ENCODE results near the gene FOXD2.

Gene FOXD2

DNA sequence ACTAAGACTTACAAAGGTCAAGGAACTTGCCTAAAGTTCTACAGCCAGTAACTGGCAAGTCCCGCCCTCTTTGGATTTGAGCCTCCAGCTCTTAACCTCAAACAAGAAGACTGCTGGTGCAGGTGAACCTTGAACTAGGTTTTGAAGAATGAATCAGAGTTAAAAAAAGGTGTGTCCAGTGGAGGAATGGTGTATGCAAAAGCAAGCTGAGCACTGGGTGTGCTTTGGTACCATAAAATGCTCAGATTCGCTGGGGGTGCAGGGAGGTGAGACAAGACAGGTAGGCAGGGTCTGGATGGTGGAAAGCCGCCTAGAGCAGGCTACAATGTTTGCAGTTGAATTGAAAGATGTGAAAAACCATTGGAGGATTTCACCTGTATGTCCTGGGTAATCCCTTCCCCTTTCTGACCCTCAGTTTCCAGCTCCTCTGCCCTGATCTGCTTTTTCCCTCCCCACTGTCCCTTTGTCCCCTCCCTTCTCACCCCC lies 39.8 kb downstream of the FOXD2 start:
- TF ChIP-seq FOXK2 (IDR thresholded peaks at IDR 0.05) (no peak), ARNT (IDR thresholded peaks at IDR 0.05) (no peak), SP1 (IDR thresholded peaks at IDR 0.05) (no peak), FOXA1 (IDR thresholded peaks at IDR 0.05) (no peak), HDGF (IDR thresholded peaks at IDR 0.05; ENCODE audit: borderline replicate concordance) (no peak)
- no peak for DNase-seq (ENCODE audit: extremely low spot score)
- CTCF ChIA-PET: no interaction called here
- POLR2A ChIA-PET: interaction anchor here (1.0 kb wide), 1 partner anchor 40 kb away, joined by 3 read pairs; the partner anchor contains the start of gene FOXD2

DNA sequence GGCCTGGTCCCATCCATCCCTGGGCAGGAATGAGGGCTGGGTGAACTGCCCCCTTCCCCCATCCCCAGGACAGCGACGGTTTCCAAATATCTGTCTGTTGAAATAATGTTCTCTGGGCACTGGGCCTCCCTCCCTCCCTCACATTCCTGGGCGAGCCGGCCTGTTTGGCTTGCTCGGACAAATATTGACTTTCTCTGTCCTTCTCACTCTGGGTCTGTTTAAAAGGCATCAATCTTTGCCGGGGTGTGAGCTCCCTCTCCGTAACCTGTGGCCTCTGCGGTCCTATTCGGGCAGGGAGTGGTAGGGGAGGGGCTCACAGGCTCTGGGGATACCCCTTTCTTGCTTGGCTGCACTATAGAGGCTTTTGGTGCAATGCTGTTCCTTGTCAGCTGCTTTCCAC lies 40.2 kb downstream of the FOXD2 start:
- POLR2A ChIA-PET: interaction anchor here (1.0 kb wide), 1 partner anchor 40 kb away, joined by 3 read pairs; the partner anchor contains the start of gene FOXD2
- CTCF ChIA-PET: no interaction called here
- TF ChIP-seq SUZ12 (IDR thresholded peaks at IDR 0.05) (no peak), ARNT (IDR thresholded peaks at IDR 0.05) (no peak), LEF1 (IDR thresholded peaks at IDR 0.05; ENCODE audit: borderline replicate concordance) (no peak), NFRKB (IDR thresholded peaks at IDR 0.05) (no peak), ELF4 (IDR thresholded peaks at IDR 0.05) (no peak), FOXM1 (IDR thresholded peaks at IDR 0.05; ENCODE audit: borderline replicate concordance) (no peak), CTBP1 (IDR thresholded peaks at IDR 0.05; ENCODE audit: borderline replicate concordance) (no peak), BHLHE40 (IDR thresholded peaks at IDR 0.05; ENCODE audit: borderline replicate concordance) (no peak), FOXK2 (IDR thresholded peaks at IDR 0.05) (no peak), ZNF384 (IDR thresholded peaks at IDR 0.05) (no peak), TARDBP (IDR thresholded peaks at IDR 0.05) (no peak), FOXA1 (IDR thresholded peaks at IDR 0.05) (no peak), SP1 (IDR thresholded peaks at IDR 0.05) (no peak)
- DNase-seq (ENCODE audit: extremely low spot score): no peak

DNA sequence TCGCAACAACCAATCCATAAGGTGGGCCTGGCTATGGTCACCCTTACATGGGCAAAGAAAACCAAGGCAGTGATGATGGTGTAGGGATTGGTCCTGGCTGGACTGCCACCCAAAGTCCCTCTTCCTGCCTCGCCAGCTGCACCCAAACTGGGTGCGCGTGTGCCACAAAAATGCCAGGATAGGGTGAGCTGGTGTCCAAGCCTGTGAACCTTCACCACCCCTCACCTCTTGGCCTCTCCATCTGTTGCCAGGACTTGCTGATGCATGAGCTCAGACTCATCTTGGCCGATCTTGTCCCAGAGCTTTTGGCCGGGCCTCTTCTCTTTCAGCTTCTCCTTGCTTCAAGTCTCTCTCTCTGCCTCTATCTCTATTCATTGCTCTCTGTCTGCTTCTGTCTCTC lies 41.8 kb downstream of the FOXD2 start:
- CTCF ChIA-PET: no interaction called here
- DNase-seq (ENCODE audit: extremely low spot score): no peak
- POLR2A ChIA-PET: interaction anchor here (0.6 kb wide), 1 partner anchor 146 kb away, joined by 3 read pairs; the partner anchor contains the start of gene CMPK1
- no peak for TF ChIP-seq ZNF384 (IDR thresholded peaks at IDR 0.05)

DNA sequence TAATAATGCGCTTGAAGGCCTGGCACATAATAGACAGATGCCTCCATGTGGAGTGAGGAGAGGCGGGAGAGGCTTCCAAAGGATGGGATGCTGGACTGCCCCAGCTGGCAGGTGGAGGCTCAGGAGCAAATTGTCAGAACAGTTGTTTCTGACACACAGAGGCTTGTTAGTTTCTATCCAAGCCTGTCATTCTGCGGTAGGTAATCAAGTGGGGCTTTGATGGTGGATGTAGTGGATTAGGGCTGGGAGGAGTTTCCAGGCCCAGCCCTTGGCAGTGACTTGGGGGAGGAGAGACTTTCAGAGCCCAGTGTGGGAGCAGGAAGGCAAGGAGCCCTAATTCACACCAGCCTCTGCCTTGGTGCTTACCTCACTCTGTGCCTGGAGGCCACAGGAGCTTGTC lies 44.1 kb downstream of the FOXD2 start:
- DNase-seq (ENCODE audit: extremely low spot score): no peak
- TF ChIP-seq HDGF (IDR thresholded peaks at IDR 0.05; ENCODE audit: borderline replicate concordance) (no peak), FOXA1 (IDR thresholded peaks at IDR 0.05) (no peak), NFRKB (IDR thresholded peaks at IDR 0.05) (no peak), L3MBTL2 (conservative IDR thresholded peaks at IDR 0.05) (no peak), FOXM1 (IDR thresholded peaks at IDR 0.05; ENCODE audit: borderline replicate concordance) (no peak), ARNT (IDR thresholded peaks at IDR 0.05) (no peak), CTBP1 (IDR thresholded peaks at IDR 0.05; ENCODE audit: borderline replicate concordance) (no peak), FOXK2 (IDR thresholded peaks at IDR 0.05) (no peak), BHLHE40 (IDR thresholded peaks at IDR 0.05; ENCODE audit: borderline replicate concordance) (no peak)
- POLR2A ChIA-PET: no interaction called here
- CTCF ChIA-PET: no interaction called here

DNA sequence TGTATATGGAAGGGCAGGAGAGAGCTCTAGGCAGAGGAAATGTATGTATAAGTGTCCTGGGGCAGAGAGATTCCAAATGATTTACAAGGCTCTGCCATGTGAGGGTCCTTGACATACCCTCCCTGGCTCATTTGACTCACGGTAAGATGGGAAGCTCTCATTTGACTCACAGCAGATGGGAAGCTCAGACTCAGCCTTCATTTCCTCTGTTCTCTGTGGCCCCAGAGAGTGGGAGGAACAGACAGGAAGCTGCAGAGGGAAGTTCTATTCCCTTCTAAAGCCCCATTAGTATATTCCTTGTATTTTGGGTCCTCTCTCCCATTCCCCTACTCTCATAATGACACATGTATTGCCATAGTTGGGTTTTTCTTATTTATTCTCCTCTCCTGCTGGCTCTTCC lies 44.9 kb downstream of the FOXD2 start:
- ChIA-PET CTCF (no interaction called here), POLR2A (no interaction called here)
- DNase-seq (ENCODE audit: extremely low spot score): no peak
- no peak for TF ChIP-seq SP1 (IDR thresholded peaks at IDR 0.05)
- TF ChIP-seq ELF4 (IDR thresholded peaks at IDR 0.05): no peak
- no peak for TF ChIP-seq FOXM1 (IDR thresholded peaks at IDR 0.05; ENCODE audit: borderline replicate concordance)
- TF ChIP-seq TARDBP (IDR thresholded peaks at IDR 0.05): no peak
- TF ChIP-seq BHLHE40 (IDR thresholded peaks at IDR 0.05; ENCODE audit: borderline replicate concordance): no peak
- TF ChIP-seq HDGF (IDR thresholded peaks at IDR 0.05; ENCODE audit: borderline replicate concordance): no peak
- no peak for TF ChIP-seq ARNT (IDR thresholded peaks at IDR 0.05)
- TF ChIP-seq SUZ12 (IDR thresholded peaks at IDR 0.05): no peak
- no peak for TF ChIP-seq NFRKB (IDR thresholded peaks at IDR 0.05)
- no peak for TF ChIP-seq ZNF384 (IDR thresholded peaks at IDR 0.05)

DNA sequence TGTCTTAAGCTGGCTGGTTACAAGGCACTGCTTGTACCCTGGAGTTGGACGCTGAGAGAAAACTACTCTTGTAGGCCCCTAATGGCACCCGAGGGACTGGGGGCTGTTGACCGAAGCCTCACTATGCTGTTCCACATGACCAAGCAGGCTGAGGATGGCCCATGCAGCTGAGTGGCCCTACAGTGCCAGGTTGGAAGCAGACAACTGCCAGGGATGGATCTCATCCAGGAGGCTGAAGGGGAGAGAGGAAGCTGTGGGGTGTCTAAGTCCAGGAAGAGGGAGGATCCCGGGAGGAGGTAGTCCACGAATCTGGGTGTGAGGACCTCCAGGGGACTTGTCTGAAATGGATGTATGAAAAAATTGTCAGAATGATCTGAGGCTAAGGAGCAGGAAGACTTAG lies 45.8 kb downstream of the FOXD2 start:
- CTCF ChIA-PET: no interaction called here
- no peak for TF ChIP-seq NFRKB (IDR thresholded peaks at IDR 0.05)
- no peak for TF ChIP-seq BHLHE40 (IDR thresholded peaks at IDR 0.05; ENCODE audit: borderline replicate concordance)
- TF ChIP-seq ELF4 (IDR thresholded peaks at IDR 0.05): no peak
- TF ChIP-seq FOXA1 (IDR thresholded peaks at IDR 0.05): no peak
- TF ChIP-seq, protein P1, sequence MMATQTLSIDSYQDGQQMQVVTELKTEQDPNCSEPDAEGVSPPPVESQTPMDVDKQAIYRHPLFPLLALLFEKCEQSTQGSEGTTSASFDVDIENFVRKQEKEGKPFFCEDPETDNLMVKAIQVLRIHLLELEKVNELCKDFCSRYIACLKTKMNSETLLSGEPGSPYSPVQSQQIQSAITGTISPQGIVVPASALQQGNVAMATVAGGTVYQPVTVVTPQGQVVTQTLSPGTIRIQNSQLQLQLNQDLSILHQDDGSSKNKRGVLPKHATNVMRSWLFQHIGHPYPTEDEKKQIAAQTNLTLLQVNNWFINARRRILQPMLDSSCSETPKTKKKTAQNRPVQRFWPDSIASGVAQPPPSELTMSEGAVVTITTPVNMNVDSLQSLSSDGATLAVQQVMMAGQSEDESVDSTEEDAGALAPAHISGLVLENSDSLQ (IDR thresholded peaks at IDR 0.05): no peak
- no peak for TF ChIP-seq TARDBP (IDR thresholded peaks at IDR 0.05)
- no peak for TF ChIP-seq HDGF (IDR thresholded peaks at IDR 0.05; ENCODE audit: borderline replicate concordance)
- no peak for TF ChIP-seq ZNF384 (IDR thresholded peaks at IDR 0.05)
- no peak for TF ChIP-seq SUZ12 (IDR thresholded peaks at IDR 0.05)
- TF ChIP-seq FOXM1 (IDR thresholded peaks at IDR 0.05; ENCODE audit: borderline replicate concordance): no peak
- no peak for TF ChIP-seq FOXK2 (IDR thresholded peaks at IDR 0.05)
- no peak for TF ChIP-seq ARNT (IDR thresholded peaks at IDR 0.05)
- POLR2A ChIA-PET: interaction anchor here (1.6 kb wide), 1 partner anchor 24 kb away, joined by 5 read pairs; no protein-coding TSS in a partner anchor

DNA sequence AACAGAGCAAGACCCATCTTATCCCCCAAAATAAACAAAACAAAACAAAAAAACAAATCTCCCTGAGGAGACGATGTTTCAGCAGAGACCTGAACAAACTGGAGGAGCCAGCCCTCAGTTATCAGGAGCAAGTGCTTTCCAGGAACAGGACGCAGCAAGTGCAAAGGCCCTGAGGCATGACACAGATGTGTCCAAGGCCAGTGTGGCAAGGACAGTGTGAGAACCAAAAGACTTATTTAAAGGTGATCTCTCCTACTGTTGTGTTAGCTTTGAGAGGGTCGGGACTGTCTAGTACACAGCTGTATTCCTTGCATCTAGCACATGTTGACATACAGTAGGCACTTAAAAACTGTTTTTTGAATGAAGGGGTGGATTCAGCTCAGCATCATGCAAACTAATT lies 48.0 kb downstream of the FOXD2 start:
- no peak for DNase-seq (ENCODE audit: extremely low spot score)
- TF ChIP-seq CTBP1 (IDR thresholded peaks at IDR 0.05; ENCODE audit: borderline replicate concordance): no peak
- TF ChIP-seq FOXK2 (IDR thresholded peaks at IDR 0.05): no peak
- TF ChIP-seq NFRKB (IDR thresholded peaks at IDR 0.05): no peak
- TF ChIP-seq TARDBP (IDR thresholded peaks at IDR 0.05): no peak
- TF ChIP-seq L3MBTL2 (conservative IDR thresholded peaks at IDR 0.05): no peak
- no peak for TF ChIP-seq BHLHE40 (IDR thresholded peaks at IDR 0.05; ENCODE audit: borderline replicate concordance)
- no peak for TF ChIP-seq SUZ12 (IDR thresholded peaks at IDR 0.05)
- no peak for TF ChIP-seq LEF1 (IDR thresholded peaks at IDR 0.05; ENCODE audit: borderline replicate concordance)
- TF ChIP-seq SP1 (IDR thresholded peaks at IDR 0.05): no peak
- TF ChIP-seq, protein P1 (IDR thresholded peaks at IDR 0.05): no peak
- no peak for TF ChIP-seq ELF4 (IDR thresholded peaks at IDR 0.05)
- no peak for TF ChIP-seq HDGF (IDR thresholded peaks at IDR 0.05; ENCODE audit: borderline replicate concordance)
- ChIA-PET CTCF (interaction anchor here (0.7 kb wide), 1 partner anchor 16 kb away, joined by 3 read pairs; no protein-coding TSS in a partner anchor), POLR2A (no interaction called here)

More for the DNA sequence above, 45.8 kb downstream of the FOXD2 start:
- DNase-seq (ENCODE audit: extremely low spot score): no peak

Data from HEK293T (cell line).